ENCODE measurements around the gene NUP107.

GRCh38 chr12:68745904-68746571 lies 59.3 kb downstream of the NUP107 start, which contains the start of gene SLC35E3:
- no peak for TF ChIP-seq CTCF (IDR thresholded peaks at IDR 0.05)
- no peak for TF ChIP-seq REST (IDR thresholded peaks at IDR 0.05; ENCODE audit: insufficient read depth in 1 of 2, low read depth in 2 of 2, low read length in 1 of 2)
- TF ChIP-seq SIN3A (IDR thresholded peaks at IDR 0.05; ENCODE audit: borderline replicate concordance, insufficient read depth, low read depth, low read length) = peak; percentile 94
- peak; percentile 95 for TF ChIP-seq POLR2AphosphoS5 (IDR thresholded peaks at IDR 0.05; ENCODE audit: low read depth, low read length)
